Posterior cingulate gyrus (tissue), 11 donors: ENCODE measurements around the gene CDK5.
"Not testable (repeated sequence)": the region's sequence is repeated elsewhere in the genome, so short reads cannot be mapped to it uniquely, and the experiment has no call there.

Experiments used
- DNase-seq, 10 donors: peaks; one replicate each; pipeline versions ENCODE4 v3.0.0 to v3.0.0-alpha.2; 2020 to 2021; ENCODE audit warnings: mixed read lengths in 3 of 10
- intact Hi-C: fragments of 100-400 bp; cut with DNase I; formaldehyde crosslinking; loops from one replicate; pipeline ENCODE4 v1.15.1; 2023

CDK5 gene

DNA sequence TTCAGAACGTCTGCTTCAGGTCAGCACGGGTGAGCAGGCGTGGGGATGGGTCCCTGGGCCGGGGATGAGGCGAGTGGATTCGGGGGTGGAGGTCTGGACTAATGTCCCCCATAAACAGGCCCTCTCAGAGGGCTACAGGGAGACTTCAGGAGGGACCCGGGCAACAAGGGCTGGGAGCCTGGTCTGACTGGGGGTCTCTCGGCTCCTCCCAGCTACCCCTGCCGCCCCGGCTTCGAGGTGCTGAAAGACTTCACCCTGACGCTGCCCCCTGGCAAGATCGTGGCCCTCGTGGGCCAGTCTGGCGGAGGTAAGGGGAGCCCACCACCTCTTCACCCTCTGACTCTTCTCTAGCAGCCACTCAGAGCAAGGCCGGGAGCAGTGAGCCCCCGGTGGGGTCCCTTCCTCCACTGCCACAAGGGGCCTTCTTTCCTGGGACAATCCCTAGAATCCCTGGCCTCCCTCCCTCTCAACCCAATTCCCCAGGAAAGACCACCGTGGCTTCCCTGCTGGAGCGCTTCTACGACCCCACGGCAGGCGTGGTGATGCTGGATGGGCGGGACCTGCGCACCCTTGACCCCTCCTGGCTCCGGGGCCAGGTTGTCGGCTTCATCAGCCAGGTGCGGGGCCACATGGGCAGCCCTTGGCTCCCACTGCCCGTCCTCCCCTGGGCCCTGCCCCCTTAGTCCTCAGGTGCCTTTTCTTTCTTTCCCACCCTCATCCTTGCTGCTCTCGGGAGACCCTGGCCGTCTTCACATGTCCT lies 16.9 kb downstream of the CDK5 start:
- no peak for DNase-seq
- intact Hi-C loops: no loop called here

DNA sequence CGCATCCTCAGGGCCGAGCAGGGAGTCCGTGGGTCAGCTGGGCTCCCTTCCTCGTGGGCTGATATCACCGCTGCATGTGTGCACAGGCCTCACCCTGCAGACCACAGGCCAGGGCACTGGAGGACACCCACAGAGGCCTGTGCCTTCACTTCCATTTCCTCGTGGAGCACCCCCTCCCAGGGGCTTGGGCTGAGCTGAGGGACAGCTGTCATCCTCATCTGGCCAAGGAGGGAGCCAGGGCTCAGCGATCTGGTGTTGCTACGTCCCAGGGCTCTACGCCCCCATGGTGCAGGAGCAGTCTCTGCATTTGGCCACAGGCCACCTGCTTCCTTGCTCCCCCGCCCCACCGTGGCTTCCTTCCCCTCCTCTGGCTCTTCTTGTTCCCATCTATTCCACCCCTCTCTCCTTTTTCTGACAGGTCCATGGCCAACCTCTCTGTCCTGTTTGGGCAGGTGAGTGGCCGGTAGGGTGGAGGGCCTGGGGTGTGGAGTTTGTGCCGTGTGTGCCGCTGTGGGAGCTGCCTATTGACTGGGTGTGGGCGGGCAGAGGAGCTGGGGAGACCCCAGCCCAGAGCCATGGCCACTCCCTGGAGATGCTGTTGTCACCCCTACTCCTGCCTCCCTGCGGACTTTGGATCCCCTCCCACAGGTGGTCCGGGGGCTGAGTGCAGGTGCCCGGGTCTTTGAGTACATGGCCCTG lies 17.7 kb downstream of the CDK5 start:
- no peak for DNase-seq
- intact Hi-C loops: no loop called here

DNA sequence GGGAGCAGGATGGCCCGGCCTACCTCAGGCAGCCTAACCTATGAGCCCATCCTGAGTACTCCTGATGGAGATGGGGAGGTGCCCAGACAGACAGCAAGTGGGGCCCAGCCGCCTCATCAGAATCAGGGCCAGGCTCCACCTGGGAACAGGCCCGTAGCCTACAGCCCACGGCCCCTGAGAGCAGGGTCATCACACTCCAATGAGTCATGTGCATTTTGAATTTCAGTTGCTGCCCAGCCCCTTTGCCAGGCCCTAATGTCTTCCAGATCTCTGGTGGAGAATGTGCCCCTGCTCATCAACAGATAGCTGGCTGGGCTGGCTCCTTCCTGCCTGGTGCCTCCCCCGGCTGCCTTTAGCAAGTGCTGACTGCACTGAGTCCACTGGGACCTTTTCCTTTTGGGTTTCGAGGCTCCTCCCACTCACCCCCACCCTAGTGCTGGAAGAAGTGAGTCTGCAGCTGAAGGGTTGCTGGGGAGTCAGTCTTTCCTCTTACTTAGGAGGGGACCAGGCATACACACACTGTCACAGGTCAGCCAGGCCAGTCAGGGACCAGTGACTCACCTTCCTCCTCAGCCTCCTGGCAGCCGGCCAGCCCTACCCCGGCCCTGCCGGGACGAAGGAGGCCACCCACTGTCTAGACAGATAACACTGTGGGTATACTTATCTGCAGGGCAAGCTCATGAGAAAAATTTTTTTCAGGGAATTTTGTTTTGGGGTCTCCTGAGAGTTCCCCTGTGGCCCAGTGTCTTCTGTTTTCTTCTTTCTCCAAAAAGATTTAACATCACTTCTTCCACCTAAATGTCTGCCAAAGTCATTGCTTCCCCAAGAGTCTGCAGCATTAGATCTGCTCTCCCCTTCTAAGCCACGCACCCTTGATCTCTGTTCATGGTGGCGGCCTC lies 18.5 kb downstream of the CDK5 start:
- peak in 1 of 10 donors; percentile 81 for DNase-seq
- intact Hi-C loops: no loop called here

DNA sequence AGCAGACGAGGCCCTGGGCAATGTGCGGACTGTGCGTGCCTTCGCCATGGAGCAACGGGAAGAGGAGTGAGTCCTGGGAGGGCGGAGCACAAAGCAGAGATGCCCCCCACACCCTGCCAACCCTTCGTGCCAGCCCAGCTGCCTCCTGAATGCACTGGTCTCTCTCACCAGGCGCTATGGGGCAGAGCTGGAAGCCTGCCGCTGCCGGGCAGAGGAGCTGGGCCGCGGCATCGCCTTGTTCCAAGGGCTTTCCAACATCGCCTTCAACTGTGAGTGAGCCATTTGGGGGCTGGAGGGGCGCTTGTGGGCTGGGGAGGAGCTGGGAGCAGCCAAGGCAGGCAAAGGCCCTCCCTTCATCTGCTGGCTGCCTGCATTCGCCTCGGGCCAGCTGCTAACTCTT lies 21.8 kb downstream of the CDK5 start:
- DNase-seq: peak in 1 of 10 donors; percentile 70
- intact Hi-C loops: no loop called here

DNA sequence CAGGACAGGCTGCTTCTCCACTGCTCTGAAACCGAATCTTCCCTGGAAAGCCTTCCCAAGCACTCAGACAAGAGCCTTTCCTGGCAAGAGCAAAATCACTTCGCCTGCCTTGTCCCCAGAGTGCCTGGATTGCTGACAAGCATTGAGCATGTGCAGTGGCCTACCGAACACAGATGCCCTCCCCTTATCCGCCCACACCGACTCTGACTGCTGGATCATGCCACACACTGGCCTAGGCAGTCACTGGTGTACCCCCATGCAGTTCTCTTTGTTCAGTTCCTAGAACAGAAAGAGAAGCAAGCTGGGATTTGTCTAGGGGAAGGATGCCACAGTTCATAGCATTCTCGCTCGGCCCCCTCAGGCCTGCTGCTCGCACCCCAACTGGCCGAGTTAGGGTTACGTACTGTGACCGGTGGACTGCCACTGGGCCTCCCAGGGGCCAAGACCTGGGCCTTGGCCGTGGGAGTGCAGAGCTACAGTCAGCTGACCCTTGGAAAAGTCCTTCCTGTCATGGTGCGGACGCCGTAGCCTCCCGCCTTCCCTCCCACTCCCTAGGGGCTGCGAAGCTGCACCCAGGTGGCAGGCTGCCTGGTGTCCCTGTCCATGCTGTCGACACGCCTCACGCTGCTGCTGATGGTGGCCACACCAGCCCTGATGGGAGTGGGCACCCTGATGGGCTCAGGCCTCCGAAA lies 22.5 kb downstream of the CDK5 start:
- peak in 4 of 10 donors; percentile 33 to 90 (median 69) for DNase-seq
- intact Hi-C loops: no loop called here

DNA sequence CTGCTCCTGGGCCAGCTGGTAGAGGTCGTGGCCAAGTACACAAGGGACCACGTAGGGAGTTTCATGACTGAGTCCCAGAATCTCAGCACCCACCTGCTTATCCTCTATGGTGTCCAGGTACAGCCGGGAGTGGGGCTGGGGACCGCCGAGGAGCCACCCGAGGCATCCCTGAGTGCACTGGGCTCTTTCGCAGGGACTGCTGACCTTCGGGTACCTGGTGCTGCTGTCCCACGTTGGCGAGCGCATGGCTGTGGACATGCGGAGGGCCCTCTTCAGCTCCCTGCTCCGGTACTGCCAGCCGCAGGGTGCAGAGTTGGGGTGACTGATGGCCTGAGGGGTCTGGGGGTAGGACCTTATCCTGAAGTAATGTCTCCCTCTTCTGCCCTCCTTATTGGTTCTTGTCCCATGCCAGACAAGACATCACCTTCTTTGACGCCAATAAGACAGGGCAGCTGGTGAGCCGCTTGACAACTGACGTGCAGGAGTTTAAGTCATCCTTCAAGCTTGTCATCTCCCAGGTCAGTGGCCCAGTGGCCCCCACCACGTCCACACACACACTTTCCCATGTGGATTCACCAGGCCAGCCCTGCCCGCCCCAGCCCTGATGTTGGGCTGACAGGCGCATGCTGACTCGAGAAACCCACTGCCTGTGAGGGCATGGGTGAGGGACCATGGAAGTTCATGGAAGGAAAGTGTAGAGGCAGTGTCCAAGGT lies 23.2 kb downstream of the CDK5 start:
- intact Hi-C loops: no loop called here
- DNase-seq: peak in 1 of 10 donors; percentile 82

DNA sequence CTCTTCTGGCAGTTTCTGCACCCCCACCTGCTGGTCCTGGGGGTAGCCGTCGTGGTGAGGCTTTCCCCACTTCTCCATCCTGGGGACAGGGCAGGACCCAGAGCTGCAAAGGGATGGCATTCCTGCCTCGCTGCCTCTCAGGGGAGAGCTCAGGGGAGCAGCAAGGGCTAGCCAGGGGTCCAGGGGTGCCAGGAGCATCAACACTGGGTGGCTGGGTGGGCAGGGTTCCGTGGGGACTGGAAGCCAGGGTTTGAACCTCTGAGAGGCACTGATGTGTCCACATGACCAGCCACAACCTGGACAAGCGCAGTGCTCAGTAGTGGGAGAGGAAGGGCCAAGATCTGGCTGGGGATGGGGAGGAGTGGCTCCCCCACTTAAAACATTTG lies 23.8 kb downstream of the CDK5 start:
- DNase-seq: no peak
- intact Hi-C loops: no loop called here

DNA sequence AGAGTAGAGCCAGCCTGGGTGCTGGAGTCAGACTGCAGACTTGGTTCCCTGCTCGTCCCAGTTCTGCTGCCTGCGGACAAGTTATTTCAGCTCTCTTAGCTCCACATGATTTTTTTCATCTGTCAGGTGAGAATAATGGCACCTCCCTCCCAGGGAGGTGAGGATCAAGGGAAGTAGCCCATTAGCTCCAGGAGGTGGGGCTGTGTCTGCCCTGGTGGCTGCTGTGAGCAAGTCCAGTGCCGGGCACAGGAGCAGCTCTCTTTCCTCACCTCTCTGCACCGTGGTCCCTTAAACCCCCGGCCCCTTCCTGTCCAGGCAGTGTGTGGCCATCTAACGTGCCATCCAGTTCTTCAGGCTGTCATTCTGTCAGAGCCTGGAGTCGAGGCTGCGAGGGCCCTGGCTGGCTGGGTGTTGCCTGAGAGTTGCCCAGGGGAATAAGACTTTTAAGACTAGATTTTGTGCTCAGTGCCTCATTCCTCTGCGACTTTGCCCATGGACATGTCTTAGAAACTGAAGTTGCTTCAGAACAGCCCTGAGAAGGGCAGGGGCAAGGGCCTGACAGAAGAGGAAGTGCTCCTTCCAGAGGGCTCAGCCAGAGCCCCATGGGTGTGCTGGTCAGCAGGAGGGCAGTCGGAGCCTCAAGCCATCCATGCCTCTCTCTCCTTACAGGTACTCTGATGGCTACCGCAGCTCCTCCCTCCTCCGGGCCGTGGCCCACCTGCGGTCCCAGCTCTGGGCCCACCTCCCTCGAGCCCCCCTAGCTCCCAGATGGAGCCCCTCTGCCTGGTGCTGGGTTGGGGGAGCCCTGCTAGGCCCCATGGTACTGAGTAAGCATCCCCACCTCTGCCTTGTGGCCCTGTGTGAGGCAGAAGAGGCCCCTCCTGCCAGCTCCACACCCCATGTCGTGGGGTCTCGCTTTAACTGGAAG lies 24.5 kb downstream of the CDK5 start:
- no peak for DNase-seq
- intact Hi-C loops: no loop called here

DNA sequence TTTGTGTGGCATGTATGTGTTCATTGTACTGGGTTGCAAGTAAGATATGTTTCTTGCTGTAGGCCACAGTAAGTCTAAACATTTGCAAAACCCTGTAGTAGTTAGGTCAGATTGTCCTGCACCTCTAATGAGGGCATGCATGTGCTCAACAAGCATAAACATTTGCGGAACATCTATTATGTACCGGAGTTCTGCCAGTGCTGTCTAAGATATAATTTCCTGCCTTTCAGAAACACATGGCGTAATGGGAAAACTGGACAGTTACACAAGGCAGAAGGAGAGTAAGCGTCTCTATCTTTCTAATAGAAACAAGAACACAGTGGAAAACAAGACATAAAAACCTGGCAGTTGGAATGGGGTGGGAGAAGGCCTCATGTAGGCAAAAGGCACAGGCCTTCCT lies 26.7 kb downstream of the CDK5 start:
- intact Hi-C loops: no loop called here
- DNase-seq: no peak

DNA sequence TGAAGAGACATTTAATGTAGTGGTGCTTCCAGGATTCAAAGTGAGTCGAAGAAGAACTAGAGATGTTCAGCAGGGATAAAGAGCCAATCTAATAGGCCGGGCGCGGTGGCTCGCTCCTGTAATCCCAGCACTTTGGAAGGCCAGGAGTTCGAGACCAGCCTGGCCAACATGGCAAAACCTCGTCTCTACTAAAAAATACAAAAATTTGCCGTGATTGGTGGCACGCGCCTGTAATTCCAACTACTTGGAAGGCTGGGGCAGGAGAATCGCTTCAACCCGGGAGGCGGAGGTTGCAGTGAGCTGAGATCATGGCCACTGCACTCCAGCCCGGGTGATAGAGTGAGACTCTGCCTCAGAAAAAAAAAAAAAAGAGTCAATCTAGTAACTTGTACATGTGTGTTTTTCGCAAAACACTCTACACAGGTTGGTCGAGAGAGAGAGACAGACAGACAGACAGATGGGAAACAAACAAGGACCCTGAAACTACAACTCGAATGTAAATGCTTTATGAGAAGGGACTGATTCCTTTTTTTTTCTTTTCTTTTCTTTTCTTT lies 28.7 kb downstream of the CDK5 start:
- intact Hi-C loops: loop anchor here (1.0 to 2.0 kb wide), 2 partner anchors 29 to 58 kb away; partner anchors contain the start of gene AGAP3
- no peak for DNase-seq

DNA sequence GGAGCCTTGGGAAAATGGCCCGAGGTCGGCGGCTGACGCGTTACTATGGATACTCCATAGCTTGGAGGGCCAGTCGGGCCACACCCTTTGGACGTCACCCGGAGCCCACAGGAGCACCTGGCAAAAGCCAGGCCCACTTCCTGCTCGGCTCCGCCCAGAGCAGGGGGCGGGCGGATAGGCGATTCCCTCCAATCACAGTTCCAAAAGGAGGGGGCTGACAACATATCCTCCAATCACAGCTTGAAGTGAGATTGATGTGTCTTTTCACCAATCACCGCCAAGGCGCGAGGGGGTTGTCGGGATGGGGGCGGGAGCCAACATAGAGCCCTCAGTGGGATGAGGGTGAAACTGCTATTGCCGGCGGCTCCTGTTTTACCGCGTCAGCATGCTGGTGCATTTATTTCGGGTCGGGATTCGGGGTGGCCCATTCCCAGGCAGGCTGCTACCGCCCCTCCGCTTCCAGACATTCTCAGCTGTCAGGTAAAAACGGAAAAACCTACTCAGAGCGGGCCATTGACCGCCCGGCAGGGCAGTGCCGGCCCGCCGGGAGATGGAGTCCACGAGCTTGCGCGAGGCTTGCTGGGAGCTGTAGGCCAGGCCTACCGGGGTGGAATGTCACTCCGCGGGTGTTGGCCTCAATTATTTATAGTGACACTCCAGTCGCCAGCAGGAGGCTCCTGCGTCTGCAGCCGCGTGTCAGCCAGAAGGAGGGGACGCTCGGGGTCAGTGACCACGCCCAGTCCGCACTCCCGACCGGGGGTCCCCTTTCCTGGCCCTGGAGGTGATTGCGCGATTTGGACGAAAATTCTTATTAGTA lies 29.4 kb downstream of the CDK5 start, which contains the start of gene ABCB8:
TSS of gene ABCB8 (plus strand) at position 320 of the 817 bp plus-strand sequence. CDS start at position 386, 66 bp downstream.
- intact Hi-C loops: loop anchor here (1.0 to 2.0 kb wide), 2 partner anchors 30 to 58 kb away; partner anchors contain the start of gene AGAP3
- DNase-seq: peak; percentile 92 to 99 (median 96)

DNA sequence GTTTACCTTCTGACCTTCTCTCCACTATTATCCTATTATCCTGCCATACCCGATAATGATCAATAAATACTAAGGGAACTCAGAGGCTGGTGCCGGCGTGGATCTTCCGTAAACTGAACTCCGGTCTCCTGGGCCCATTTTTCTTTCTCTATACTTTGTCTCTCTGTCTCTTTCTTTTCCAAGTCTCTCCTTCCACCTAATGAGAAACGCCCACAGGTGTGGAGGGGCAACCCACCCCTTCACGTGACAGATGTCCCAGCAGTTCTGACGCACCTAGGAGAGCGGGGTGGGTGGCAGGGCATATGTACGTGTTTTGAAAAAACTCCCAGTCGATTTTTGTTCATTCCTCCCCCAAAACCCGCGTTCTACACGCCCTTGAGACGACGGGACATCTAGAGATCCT lies 30.0 kb downstream of the CDK5 start:
- intact Hi-C loops: loop anchor here (1.0 to 2.0 kb wide), 2 partner anchors 31 to 59 kb away; partner anchors contain the start of gene AGAP3
- not testable (repeated sequence) for DNase-seq

DNA sequence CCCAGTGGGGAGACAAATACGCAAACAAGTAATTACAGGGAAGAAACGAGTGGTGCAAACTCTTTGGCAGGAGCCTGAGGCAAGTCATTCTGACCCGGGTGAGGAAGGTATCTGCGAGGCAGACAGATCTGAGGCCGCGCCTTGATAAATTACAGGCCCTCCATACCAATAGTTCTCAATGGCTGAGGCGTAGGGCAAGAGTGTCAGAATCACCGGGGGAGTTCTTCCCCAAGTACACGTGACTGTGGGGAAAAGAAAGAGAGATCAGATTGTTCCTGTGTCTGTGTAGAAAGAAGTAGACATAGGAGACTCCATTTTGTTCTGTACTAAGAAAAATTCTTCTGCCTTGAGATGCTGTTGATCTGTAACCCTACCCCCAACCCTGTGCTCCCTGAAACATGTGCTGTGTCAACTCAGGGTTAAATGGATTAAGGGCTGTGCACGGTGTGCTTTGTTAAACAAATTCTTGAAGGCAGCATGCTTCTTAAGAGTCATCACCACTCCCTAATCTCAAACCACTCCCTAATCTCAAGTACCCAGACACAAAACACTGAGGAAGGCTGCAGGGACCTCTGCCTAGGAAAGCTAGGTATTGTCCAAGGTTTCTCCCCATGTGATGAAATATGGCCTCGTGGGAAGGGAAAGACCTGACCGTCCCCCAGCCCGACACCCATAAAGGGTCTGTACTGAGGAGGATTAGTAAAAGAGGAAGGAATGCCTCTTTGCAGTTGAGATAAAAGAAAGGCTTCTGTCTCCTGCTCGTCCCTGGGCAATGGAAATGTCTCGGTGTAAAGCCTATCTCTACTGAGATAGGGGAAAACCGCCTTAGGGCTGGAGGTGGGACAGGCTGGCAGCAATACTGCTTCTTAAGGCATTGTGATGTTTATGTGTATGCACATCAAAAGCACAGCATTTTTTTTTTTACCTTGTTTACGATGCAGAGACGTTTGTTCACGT lies 30.6 kb downstream of the CDK5 start:
- intact Hi-C loops, DNase-seq: not testable (repeated sequence)

DNA sequence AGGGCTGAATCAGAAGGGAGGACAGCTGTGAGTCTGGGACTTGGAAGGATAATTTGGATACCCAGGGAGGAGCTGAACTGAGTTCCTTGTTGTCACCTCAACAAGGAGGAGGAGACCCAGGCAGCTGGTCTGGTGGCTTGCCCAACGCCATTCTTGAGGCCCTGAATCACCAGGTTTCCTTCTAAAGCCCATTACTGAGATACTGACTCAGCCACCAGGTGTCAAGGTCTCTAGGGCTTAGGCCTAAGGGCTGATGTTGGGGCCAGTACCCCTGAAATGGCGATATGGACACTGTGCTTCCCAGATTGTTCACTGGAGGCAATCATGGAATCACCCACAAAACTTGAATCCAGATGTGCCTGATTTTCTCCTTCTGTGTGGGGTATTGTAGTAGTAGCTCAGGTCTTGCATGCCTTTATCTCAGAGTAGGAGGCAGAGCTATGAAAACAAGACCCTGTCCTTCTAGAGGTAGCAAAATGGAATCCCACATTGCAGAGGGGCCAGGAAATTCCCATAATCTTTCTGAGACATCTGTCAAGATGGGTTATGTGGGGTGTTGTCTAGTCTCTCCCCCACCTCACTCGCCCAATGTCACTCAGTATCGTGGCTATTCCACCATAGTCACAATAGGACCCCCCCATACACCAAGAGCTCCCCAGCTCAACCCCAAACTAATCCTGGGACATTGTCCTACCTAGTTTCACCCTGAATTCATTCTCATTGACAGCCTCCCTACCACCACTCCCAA lies 31.6 kb downstream of the CDK5 start:
- no peak for DNase-seq
- intact Hi-C loops: no loop called here

DNA sequence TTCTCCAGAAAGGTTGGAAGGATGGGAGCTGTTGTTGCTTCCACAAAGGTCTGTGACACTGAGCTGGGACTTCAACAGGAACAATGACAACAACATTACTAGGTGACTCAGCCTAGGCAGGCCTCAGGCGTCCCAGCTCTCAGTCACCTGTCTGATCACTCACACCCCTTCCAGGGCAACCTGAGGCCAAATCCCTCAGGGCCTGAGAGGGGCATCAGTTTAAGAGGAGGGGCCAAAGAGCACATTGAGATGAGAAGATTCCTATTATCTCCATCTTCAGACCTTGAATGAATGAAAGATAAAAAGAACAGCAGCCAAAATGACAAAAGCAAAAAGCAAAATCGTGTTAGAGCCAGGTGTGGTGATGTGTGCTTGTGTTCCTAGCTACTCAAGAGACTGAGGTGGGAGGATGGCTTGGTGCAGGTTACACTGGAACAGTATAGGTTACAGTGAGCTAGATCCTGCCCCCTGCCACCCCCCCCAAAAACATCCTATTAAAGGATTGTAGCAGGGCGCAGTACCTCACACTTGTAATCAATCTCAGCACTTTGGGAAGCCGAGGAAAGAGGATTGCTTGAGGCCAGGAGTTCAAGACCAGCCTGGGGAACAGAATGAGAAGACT lies 33.2 kb downstream of the CDK5 start, which contains the start of gene ATG9B:
TSS of gene ATG9B (minus strand) at position 60 of the 622 bp plus-strand sequence. CDS start 71 bp downstream, outside the sequence.
- DNase-seq: no peak
- intact Hi-C loops: no loop called here
